MCF 10A (cell line): ENCODE results near the gene HEATR3. TPM values are rescaled to one million over a fixed set of nuclear protein-coding genes. Genes with fewer than 3 reads are reported as not detected.

Experiments
- BruUV-seq: library from RNA; stranded (reverse); fragments of 400-500 nt; replicated peaks from 2 replicates; lab custom pipeline; 2021; lab: Mats Ljungman, UMichigan
- CTCF ChIA-PET: fragments of 300-600 bp; sonication (Branson Sonifier 250); formaldehyde crosslinking; extraction: SDS; loops from one replicate; lab custom pipeline; 2021; ENCODE audit warnings: antibody characterized with exemption, inconsistent platforms; lab: Yijun Ruan, JAX
- POLR2A ChIA-PET: fragments of 300-600, 350-650 bp; sonication (Branson Sonifier 250); formaldehyde crosslinking; extraction: SDS; loops from one replicate; lab custom pipeline; 2020; ENCODE audit warnings: antibody characterized with exemption, inconsistent platforms; lab: Yijun Ruan, JAX
- DNase-seq: peaks from one replicate; pipeline ENCODE4 v3.0.0-alpha.2; 2018; ENCODE audit not compliant: unreplicated experiment
- H3K27ac Mint-ChIP-seq: one replicate; pipeline ENCODE4 v1.8.0; 2022; ENCODE audit warnings: mild to moderate bottlenecking, low read depth, mixed read lengths; ENCODE audit not compliant: unreplicated experiment
- H3K27me3 Mint-ChIP-seq: one replicate; pipeline ENCODE4 v1.8.0; 2022; ENCODE audit warnings: mixed read lengths; ENCODE audit not compliant: insufficient read depth, unreplicated experiment
- H3K36me3 Mint-ChIP-seq: one replicate; pipeline ENCODE4 v1.8.0; 2022; ENCODE audit warnings: mild to moderate bottlenecking, moderate library complexity, mixed read lengths; ENCODE audit not compliant: insufficient read depth, unreplicated experiment
- H3K4me1 Mint-ChIP-seq: one replicate; pipeline ENCODE4 v1.8.0; 2022; ENCODE audit warnings: mixed read lengths; ENCODE audit not compliant: insufficient read depth, unreplicated experiment
- H3K4me3 Mint-ChIP-seq: one replicate; pipeline ENCODE4 v1.8.0; 2022; ENCODE audit warnings: mild to moderate bottlenecking, moderate library complexity, mixed read lengths; ENCODE audit not compliant: unreplicated experiment
- H3K9me3 Mint-ChIP-seq: one replicate; pipeline ENCODE4 v1.8.0; 2022; ENCODE audit warnings: mixed read lengths; ENCODE audit not compliant: unreplicated experiment
- intact Hi-C: fragments of 100-400 bp; cut with micrococcal nuclease; formaldehyde crosslinking; loops from 2 replicates; pipeline ENCODE4 v1.14.1; 2022
- total RNA-seq: library from RNA; stranded (reverse); gene quantifications from 2 replicates; pipeline ENCODE4 v1.2.3, GENCODE V29; 2022
- TF ChIP-seq, protein P1 (sequence below): fragments of 200-600 bp; IDR thresholded peaks from one replicate; pipeline ENCODE4 v1.8.0; 2022; ENCODE audit warnings: antibody characterized with exemption, mild to moderate bottlenecking; ENCODE audit not compliant: unreplicated experiment

HEATR3 gene
- total RNA-seq, 1 experiment from 2014 or later = 13.3 TPM

DNA sequence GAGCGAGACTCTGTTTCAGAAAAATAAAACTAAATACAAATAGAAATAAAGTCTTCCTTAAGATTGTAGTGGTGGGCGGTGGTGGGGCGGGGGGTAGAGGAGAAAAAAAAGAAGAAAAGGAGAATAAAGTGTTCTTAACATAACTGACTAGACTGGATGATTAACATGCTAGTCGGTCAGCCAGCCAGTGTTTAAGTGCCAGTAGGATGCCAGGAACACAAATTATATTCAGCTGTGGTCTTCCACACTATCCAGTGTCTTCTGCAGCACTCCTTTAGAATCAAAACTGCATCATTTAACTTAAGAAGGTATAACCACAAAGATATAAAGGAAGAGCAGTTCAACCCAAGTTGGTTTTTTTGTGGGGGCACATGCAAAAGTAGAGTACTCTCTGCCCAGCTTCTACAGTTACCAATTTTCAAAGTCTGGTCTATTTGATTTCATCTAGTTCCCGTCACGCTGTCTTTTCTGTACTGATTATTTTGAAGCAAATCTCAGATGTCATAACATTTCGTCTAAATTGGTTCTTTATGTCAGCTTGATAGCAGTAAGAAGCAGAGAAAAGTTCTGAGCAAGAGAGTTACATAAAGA is 15.8 kb downstream of the HEATR3 start:
- no peaks in the 10 kb centered on the region for H3K4me1 Mint-ChIP-seq
- peak overlapping the region; percentile 49 for H3K27ac Mint-ChIP-seq
- H3K27me3 Mint-ChIP-seq = no peaks in the 10 kb centered on the region
- H3K4me3 Mint-ChIP-seq = no peak overlapping the region
- peaks cover 92% of the 10 kb centered on the region for H3K36me3 Mint-ChIP-seq
- TF ChIP-seq, protein P1, sequence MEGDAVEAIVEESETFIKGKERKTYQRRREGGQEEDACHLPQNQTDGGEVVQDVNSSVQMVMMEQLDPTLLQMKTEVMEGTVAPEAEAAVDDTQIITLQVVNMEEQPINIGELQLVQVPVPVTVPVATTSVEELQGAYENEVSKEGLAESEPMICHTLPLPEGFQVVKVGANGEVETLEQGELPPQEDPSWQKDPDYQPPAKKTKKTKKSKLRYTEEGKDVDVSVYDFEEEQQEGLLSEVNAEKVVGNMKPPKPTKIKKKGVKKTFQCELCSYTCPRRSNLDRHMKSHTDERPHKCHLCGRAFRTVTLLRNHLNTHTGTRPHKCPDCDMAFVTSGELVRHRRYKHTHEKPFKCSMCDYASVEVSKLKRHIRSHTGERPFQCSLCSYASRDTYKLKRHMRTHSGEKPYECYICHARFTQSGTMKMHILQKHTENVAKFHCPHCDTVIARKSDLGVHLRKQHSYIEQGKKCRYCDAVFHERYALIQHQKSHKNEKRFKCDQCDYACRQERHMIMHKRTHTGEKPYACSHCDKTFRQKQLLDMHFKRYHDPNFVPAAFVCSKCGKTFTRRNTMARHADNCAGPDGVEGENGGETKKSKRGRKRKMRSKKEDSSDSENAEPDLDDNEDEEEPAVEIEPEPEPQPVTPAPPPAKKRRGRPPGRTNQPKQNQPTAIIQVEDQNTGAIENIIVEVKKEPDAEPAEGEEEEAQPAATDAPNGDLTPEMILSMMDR = no peak
- H3K9me3 Mint-ChIP-seq = no peaks in the 10 kb centered on the region
- DNase-seq = no peak
- no TSS peak for BruUV-seq
- ChIA-PET POLR2A (no interaction called here), CTCF (interaction anchor here (0.5 to 0.7 kb wide), 2 partner anchors 14 to 40 kb away, joined by 3 read pairs; no protein-coding TSS in a partner anchor)
- intact Hi-C loops = no loop called here

DNA sequence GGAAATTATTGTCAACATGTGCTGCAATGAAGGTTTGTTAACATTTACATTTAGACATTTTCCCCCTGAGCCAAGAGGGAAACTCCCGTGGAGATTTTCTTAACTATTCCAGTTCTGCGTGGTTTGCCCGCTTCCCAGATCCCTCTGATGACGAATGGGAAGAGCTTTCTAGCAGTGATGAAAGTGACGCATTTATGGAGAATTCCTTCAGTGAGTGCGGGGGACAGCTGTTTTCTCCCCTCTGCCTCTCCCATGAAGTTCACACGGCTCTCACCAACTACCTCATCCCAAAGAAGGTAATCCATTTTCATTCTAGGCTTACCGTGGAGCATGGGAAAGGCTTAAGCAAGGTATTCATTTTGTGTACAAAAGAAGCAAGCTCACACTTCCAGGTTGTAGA is 18.2 kb downstream of the HEATR3 start:
- no peaks in the 10 kb centered on the region for H3K27me3 Mint-ChIP-seq
- ChIA-PET POLR2A (no interaction called here), CTCF (interaction anchor here (1.1 kb wide), 1 partner anchor 125 kb away, joined by 3 read pairs; no protein-coding TSS in a partner anchor)
- H3K9me3 Mint-ChIP-seq = no peaks in the 10 kb centered on the region
- no peak overlapping the region for H3K27ac Mint-ChIP-seq
- peaks cover 85% of the 10 kb centered on the region for H3K36me3 Mint-ChIP-seq
- no peak for DNase-seq
- no peak overlapping the region for H3K4me3 Mint-ChIP-seq
- BruUV-seq = no TSS peak
- intact Hi-C loops = no loop called here
- no peaks in the 10 kb centered on the region for H3K4me1 Mint-ChIP-seq
- TF ChIP-seq, protein P1 = no peak

DNA sequence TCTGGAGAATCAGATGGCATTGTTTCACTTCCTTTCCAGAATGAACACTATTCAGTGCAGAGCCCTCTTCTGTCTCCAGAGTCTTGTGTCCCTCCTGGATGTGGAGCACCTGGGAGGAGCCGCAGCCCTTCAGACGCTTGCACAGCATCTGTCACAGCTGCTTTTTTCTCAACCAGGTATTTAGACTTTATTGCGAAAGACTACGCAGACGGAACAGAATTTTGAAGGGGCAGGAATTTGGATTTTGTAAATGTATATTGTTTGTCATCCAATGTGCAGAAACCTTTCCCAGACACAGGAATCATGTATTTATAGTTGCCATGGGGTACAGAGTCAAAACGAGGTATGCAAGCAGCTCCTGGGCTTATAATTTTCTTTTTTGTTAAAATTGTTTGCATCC is 20.4 kb downstream of the HEATR3 start:
- DNase-seq = no peak
- POLR2A ChIA-PET = no interaction called here
- BruUV-seq = no TSS peak
- CTCF ChIA-PET = no interaction called here
- Mint-ChIP-seq H3K4me3 (no peak overlapping the region), H3K27ac (no peak overlapping the region), H3K4me1 (no peaks in the 10 kb centered on the region), H3K36me3 (peaks cover 82% of the 10 kb centered on the region), H3K9me3 (no peaks in the 10 kb centered on the region), H3K27me3 (no peaks in the 10 kb centered on the region)
- TF ChIP-seq, protein P1 = no peak
- intact Hi-C loops = no loop called here

DNA sequence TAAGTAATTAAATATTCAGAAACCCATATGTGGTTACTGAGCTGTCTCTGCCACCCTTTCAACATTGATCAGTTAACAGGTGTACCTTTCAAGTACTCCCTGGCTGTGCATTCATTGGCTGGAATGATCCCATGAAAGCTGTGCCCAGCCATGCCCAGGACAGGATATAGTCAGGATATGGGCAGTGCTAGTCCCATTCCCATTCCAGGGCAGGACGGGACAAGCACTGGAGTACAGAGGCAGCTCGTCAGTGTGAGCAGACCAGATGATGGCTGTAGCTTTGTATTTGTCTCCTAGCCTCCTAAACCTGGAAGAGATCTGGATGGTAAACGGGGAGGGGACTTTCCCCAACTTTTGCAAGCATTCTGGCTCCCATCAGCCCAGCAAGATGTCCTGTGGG is 22.5 kb downstream of the HEATR3 start:
- intact Hi-C loops = no loop called here
- Mint-ChIP-seq H3K36me3 (peaks cover 70% of the 10 kb centered on the region), H3K27ac (no peak overlapping the region), H3K4me3 (no peak overlapping the region), H3K4me1 (no peaks in the 10 kb centered on the region), H3K9me3 (no peaks in the 10 kb centered on the region), H3K27me3 (no peaks in the 10 kb centered on the region)
- TF ChIP-seq, protein P1 = no peak
- CTCF ChIA-PET = interaction anchor here (0.5 to 0.9 kb wide), 2 partner anchors 12 to 53 kb away, joined by 4 to 5 read pairs; no protein-coding TSS in a partner anchor
- POLR2A ChIA-PET = interaction anchor here (1.7 kb wide), 1 partner anchor 16 kb away, joined by 4 read pairs; no protein-coding TSS in a partner anchor
- no peak for DNase-seq
- BruUV-seq = no TSS peak
